ENCODE data around the gene EXT2.
A peak's percentile ranks its signal among the peaks of the same experiment; 100 is the strongest.

Gene EXT2

GRCh38 chr11:44267006-44267749 lies 171.7 kb downstream of the EXT2 start:
- DNase-seq (ENCODE audit: low spot score) = no peak

- no peak for DNase-seq (ENCODE audit: low spot score)
Observed at GRCh38 chr11:44267750-44268613, 172.5 kb downstream of the EXT2 start.

- no peak for DNase-seq (ENCODE audit: low spot score)
Observed at GRCh38 chr11:44268614-44269080, 173.2 kb downstream of the EXT2 start.

GRCh38 chr11:44269369-44270351 lies 174.2 kb downstream of the EXT2 start:
- peak; percentile 71 for DNase-seq (ENCODE audit: low spot score)

- DNase-seq (ENCODE audit: low spot score) = peak; percentile 62
Observed at GRCh38 chr11:44270403-44271273, 175.2 kb downstream of the EXT2 start.

- no peak for DNase-seq (ENCODE audit: low spot score)
Observed at GRCh38 chr11:44271286-44271685, 175.8 kb downstream of the EXT2 start.

- no peak for DNase-seq (ENCODE audit: low spot score)
Observed at GRCh38 chr11:44274404-44274803, 178.9 kb downstream of the EXT2 start.

- DNase-seq (ENCODE audit: low spot score) = no peak
Observed at GRCh38 chr11:44275241-44275640, 179.8 kb downstream of the EXT2 start.

GRCh38 chr11:44275961-44276550 lies 180.6 kb downstream of the EXT2 start:
- no peak for DNase-seq (ENCODE audit: low spot score)

GRCh38 chr11:44277196-44278090 lies 182.0 kb downstream of the EXT2 start:
- no peak for DNase-seq (ENCODE audit: low spot score)

- no peak for DNase-seq (ENCODE audit: low spot score)
Observed at GRCh38 chr11:44279483-44279882, 184.0 kb downstream of the EXT2 start.

- DNase-seq (ENCODE audit: low spot score) = no peak
Observed at GRCh38 chr11:44280257-44280656, 184.8 kb downstream of the EXT2 start.

GRCh38 chr11:44281151-44281550 lies 185.7 kb downstream of the EXT2 start:
- DNase-seq (ENCODE audit: low spot score) = no peak

GRCh38 chr11:44282620-44283019 lies 187.1 kb downstream of the EXT2 start:
- no peak for DNase-seq (ENCODE audit: low spot score)

GRCh38 chr11:44285756-44286155 lies 190.3 kb downstream of the EXT2 start:
- no peak for DNase-seq (ENCODE audit: low spot score)

GRCh38 chr11:44286268-44286880 lies 190.9 kb downstream of the EXT2 start:
- DNase-seq (ENCODE audit: low spot score) = peak; percentile 84

GRCh38 chr11:44286911-44287310 lies 191.4 kb downstream of the EXT2 start:
- DNase-seq (ENCODE audit: low spot score) = no peak

- DNase-seq (ENCODE audit: low spot score) = no peak
Observed at GRCh38 chr11:44288133-44288526, 192.7 kb downstream of the EXT2 start.

- DNase-seq (ENCODE audit: low spot score) = peak; percentile 69
Observed at GRCh38 chr11:44290208-44290607, 194.7 kb downstream of the EXT2 start.
